Gastroesophageal sphincter (tissue), 3 donors: ENCODE measurements around the gene IL18BP.

ENCODE experiments used
- CTCF ChIP-seq, 4 experiments: fragments of 200-600 bp in 2 of 4; fragments of 450-650 bp in 2 of 4; sonication (generic) in 1 of 4; IDR thresholded peaks; one replicate each; pipeline ENCODE4 v1.5.1; 2017 to 2019; ENCODE audit warnings: antibody characterized with exemption in 4 of 4, mild to moderate bottlenecking in 2 of 4, moderate library complexity in 2 of 4
- EP300 ChIP-seq: sonication (generic); formaldehyde crosslinking; IDR thresholded peaks from one replicate; pipeline ENCODE4 v1.6.1; 2017; ENCODE audit warnings: antibody characterized with exemption, mild to moderate bottlenecking
- POLR2A ChIP-seq, 2 donors: fragments of 450-650 bp; IDR thresholded peaks; one replicate each; pipeline ENCODE4 v1.6.1; 2017; ENCODE audit warnings: antibody characterized with exemption in 2 of 2, mild to moderate bottlenecking in 2 of 2, moderate library complexity in 1 of 2

DNA sequence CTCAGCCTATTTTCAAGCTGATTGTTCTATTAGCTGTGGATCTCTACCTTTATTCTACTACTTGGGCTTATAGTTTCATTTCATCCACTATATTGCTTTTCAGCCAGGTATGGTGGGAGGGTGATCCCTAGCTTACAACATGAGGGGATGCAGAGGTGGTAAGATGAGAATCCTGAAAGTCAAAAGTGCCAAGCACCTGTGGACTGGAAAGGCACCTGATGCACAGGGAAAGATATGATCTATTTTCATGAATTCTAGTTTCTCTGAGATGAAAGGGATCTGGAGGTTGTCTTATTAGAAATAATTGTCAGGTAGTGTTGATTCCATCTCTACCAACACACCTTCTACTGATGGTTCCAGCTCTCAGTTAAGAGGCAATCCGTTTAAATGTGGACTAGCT is 21.6 kb upstream of the IL18BP start:
- TF ChIP-seq POLR2A (IDR thresholded peaks at IDR 0.05), result no peak
- no peak for TF ChIP-seq CTCF (IDR thresholded peaks at IDR 0.05)
- no peak for TF ChIP-seq EP300
